ENCODE results near the gene TTLL6. TPM values are rescaled to one million over a fixed set of nuclear protein-coding genes. Genes with fewer than 3 reads are reported as not detected.
"Not testable (repeated sequence)": the region's sequence is repeated elsewhere in the genome, so short reads cannot be mapped to it uniquely, and the experiment has no call there.

TTLL6 gene
- total and polyA plus RNA-seq, 8 donors, result 0.48 to 11.0 (median 1.6) TPM; not detected in 4

- H3K27me3 ChIP-seq, result peaks cover 50 to 100% (median 85%) of the 10 kb centered on the region in 3 donors
- WGBS, 5 donors, result 5 to 11% (median 9%) methylated on average over 58 to 80 of the region's 80 CpGs
- peaks cover 0 to 15% (median 0%) of the 10 kb centered on the region in 4 donors for H3K9me3 ChIP-seq
- peaks cover 0 to 35% (median 21%) of the 10 kb centered on the region in 4 donors for H3K4me1 ChIP-seq
- H3K36me3 ChIP-seq, result no peaks in the 10 kb centered on the region
- TF ChIP-seq EP300 (IDR thresholded peaks at IDR 0.05) (no peak), POLR2AphosphoS5 (IDR thresholded peaks at IDR 0.05) (no peak), CTCF (IDR thresholded peaks at IDR 0.05) (no peak), POLR2A (IDR thresholded peaks at IDR 0.05) (no peak)
- intact Hi-C loops (cut with DNase I; ENCODE audit: low total_unique reads), result no loop called here
- H3K27ac ChIP-seq, result no peak overlapping the region
- DNase-seq, result peak in 1 of 2 donors; percentile 44
- H3K4me3 ChIP-seq, result no peak overlapping the region
Measured at GRCh38 chr17:48718761-48719641, 98.0 kb downstream of the TTLL6 start.

GRCh38 chr17:48718227-48718760 lies 98.7 kb downstream of the TTLL6 start:
- H3K4me3 ChIP-seq, result no peak overlapping the region
- peak in 1 of 2 donors; percentile 32 for DNase-seq
- H3K9me3 ChIP-seq, result peaks cover 0 to 15% (median 0%) of the 10 kb centered on the region in 4 donors
- intact Hi-C loops (cut with DNase I; ENCODE audit: low total_unique reads), result no loop called here
- peaks cover 45 to 100% (median 84%) of the 10 kb centered on the region in 3 donors for H3K27me3 ChIP-seq
- peaks cover 0 to 28% (median 15%) of the 10 kb centered on the region in 4 donors for H3K4me1 ChIP-seq
- WGBS, 5 donors, result 13 to 19% (median 16%) methylated on average over 24 of the region's 24 CpGs
- no peak overlapping the region for H3K27ac ChIP-seq
- TF ChIP-seq CTCF (IDR thresholded peaks at IDR 0.05), result no peak
- no peak for TF ChIP-seq POLR2A (IDR thresholded peaks at IDR 0.05)
- TF ChIP-seq EP300 (IDR thresholded peaks at IDR 0.05), result no peak
- no peak for TF ChIP-seq POLR2AphosphoS5 (IDR thresholded peaks at IDR 0.05)
- H3K36me3 ChIP-seq, result no peaks in the 10 kb centered on the region

DNA sequence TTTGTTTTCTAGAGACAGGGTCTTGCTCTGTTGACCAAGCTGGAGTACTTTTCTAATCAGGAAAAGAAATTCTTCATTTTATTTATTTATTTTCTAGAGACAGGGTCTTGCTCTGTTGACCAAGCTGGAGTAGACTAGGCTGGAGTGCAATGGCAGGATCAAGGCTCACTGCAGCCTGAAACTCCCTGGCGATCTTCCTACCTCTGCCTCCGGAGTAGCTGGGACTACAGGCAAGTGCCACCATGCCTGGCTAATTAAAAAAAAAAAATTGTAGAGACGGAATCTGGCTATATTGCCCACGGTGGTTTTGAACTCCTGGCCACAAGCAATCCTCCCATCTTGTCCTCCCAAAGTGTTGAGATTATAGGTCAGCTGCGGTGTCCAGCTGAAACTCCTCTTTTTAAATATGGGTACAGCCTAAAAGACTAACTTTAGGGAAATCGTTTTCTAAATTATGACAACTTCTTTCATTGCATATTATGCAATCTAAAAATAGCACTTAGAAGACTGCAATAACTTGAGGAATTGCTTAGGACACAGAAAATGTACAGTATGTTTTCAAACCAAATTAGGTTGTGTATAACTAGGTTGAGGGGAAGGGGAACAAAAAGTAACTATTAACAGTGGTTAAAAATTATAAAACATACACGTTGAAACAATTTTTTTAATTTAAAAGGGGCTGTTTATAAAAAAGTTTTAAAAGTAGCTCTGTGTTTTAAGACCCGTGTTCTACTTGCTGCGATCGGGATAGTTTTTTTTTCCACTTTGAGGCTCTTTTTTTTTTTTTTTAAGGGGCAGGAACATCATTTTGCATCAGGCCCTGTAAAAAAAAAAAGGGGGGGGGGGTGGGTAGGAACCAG lies 99.4 kb downstream of the TTLL6 start:
- H3K4me1 ChIP-seq, result peaks cover 0 to 21% (median 11%) of the 10 kb centered on the region in 4 donors
- intact Hi-C loops (cut with DNase I; ENCODE audit: low total_unique reads), result no loop called here
- DNase-seq, result no peak
- H3K27ac ChIP-seq, result no peak overlapping the region
- no peak overlapping the region for H3K4me3 ChIP-seq
- no peaks in the 10 kb centered on the region for H3K36me3 ChIP-seq
- peaks cover 38 to 99% (median 80%) of the 10 kb centered on the region in 3 donors for H3K27me3 ChIP-seq
- H3K9me3 ChIP-seq, result peaks cover 0 to 15% (median 0%) of the 10 kb centered on the region in 4 donors
- TF ChIP-seq POLR2A (IDR thresholded peaks at IDR 0.05), result no peak
- TF ChIP-seq CTCF (IDR thresholded peaks at IDR 0.05), result no peak
- no peak for TF ChIP-seq EP300 (IDR thresholded peaks at IDR 0.05)
- no peak for TF ChIP-seq POLR2AphosphoS5 (IDR thresholded peaks at IDR 0.05)
- 11 to 17% (median 14%) methylated on average over 10 of the region's 10 CpGs for whole genome bisulfite sequencing, 5 donors

- WGBS, 5 donors, result 55 to 74% (median 62%) methylated on average over 3 of the region's 3 CpGs
- Histone ChIP-seq H3K9me3 (peaks cover 0 to 15% (median 0%) of the 10 kb centered on the region in 4 donors), H3K27me3 (peaks cover 32 to 99% (median 70%) of the 10 kb centered on the region in 3 donors), H3K4me1 (peaks cover 0 to 19% (median 11%) of the 10 kb centered on the region in 4 donors)
- DNase-seq; intact Hi-C loops (cut with DNase I; ENCODE audit: low total_unique reads); H3K4me3 ChIP-seq; H3K36me3 ChIP-seq; H3K27ac ChIP-seq: not testable (repeated sequence)
Measured at GRCh38 chr17:48716549-48716948, 100.5 kb downstream of the TTLL6 start.

All from stomach (tissue), 9 donors.